ENCODE data around the gene AGMO.

DNA sequence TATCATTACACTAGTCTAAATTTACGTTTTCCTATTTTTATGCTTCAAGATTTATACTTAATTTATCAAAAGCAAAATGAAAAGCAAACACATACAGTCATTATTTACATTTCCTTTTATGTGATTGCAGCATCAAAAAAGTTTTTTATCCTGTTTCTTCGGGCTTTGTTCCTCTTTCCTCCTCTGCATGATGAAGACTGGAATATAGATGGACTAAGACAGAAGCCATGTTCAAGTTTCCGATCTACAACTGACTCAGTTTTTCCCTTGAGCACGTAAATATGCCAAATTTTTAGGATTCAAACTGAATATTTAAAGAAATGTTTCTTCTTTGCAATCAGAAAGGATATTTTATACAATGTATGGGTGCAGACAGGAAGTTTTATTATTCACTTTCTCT is 385.7 kb downstream of the AGMO start:
- TF ChIP-seq, protein P1, sequence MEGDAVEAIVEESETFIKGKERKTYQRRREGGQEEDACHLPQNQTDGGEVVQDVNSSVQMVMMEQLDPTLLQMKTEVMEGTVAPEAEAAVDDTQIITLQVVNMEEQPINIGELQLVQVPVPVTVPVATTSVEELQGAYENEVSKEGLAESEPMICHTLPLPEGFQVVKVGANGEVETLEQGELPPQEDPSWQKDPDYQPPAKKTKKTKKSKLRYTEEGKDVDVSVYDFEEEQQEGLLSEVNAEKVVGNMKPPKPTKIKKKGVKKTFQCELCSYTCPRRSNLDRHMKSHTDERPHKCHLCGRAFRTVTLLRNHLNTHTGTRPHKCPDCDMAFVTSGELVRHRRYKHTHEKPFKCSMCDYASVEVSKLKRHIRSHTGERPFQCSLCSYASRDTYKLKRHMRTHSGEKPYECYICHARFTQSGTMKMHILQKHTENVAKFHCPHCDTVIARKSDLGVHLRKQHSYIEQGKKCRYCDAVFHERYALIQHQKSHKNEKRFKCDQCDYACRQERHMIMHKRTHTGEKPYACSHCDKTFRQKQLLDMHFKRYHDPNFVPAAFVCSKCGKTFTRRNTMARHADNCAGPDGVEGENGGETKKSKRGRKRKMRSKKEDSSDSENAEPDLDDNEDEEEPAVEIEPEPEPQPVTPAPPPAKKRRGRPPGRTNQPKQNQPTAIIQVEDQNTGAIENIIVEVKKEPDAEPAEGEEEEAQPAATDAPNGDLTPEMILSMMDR (IDR thresholded peaks at IDR 0.05) = no peak
- TF ChIP-seq POLR2AphosphoS5 (IDR thresholded peaks at IDR 0.05) = no peak

Data from breast epithelium (tissue), 3 donors.